Measurements from ENCODE around the gene EML6.

EML6 gene

DNA sequence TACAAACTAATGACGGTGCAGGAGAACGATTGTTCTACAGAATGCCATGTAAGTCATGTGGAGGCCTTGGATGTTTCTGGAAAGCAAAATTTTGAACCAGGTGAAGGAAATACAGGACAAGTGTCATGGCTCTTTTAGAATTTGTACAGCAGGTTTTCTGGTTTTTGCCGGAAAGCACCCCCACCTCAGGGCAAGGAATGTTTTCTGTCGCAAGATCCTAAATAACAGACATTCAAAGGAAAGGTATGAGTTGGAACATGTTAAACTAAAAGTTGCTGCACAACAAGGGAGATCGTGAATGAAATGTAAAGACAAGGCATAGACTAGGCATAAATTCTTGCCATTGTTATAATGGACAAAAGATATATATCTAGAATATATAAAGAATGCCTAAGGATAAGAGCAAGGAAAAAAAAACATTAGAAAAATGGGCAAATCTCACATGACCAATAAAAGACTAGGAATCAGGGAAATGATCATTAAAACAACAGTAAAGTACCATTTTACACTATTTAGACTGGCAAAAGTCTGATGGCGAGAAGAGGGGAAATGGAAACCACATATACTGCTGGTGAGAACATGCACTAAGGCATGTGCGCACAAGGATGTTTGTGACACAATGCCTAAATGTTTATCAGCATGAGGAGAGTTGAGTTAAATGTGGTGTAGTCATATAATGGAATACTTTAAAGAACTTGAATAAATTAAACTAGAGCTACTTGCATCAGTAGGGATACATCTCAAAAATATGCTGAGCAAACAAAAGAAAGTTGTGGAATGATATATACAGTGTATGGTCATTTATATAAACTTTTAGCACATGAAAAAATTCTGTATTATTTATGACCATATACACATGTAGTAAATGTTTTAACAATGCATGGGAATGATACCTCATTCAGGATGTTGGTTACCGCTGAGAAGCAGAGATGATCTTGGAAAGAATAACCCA lies 127.0 kb downstream of the EML6 start:
- TF ChIP-seq, protein P1, sequence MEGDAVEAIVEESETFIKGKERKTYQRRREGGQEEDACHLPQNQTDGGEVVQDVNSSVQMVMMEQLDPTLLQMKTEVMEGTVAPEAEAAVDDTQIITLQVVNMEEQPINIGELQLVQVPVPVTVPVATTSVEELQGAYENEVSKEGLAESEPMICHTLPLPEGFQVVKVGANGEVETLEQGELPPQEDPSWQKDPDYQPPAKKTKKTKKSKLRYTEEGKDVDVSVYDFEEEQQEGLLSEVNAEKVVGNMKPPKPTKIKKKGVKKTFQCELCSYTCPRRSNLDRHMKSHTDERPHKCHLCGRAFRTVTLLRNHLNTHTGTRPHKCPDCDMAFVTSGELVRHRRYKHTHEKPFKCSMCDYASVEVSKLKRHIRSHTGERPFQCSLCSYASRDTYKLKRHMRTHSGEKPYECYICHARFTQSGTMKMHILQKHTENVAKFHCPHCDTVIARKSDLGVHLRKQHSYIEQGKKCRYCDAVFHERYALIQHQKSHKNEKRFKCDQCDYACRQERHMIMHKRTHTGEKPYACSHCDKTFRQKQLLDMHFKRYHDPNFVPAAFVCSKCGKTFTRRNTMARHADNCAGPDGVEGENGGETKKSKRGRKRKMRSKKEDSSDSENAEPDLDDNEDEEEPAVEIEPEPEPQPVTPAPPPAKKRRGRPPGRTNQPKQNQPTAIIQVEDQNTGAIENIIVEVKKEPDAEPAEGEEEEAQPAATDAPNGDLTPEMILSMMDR (IDR thresholded peaks at IDR 0.05), result no peak
- Mint-ChIP-seq H3K27ac (no peak overlapping the region), H3K36me3 (ENCODE audit: low read depth) (no peaks in the 10 kb centered on the region), H3K9me3 (no peaks in the 10 kb centered on the region), H3K4me1 (no peaks in the 10 kb centered on the region), H3K4me3 (no peak overlapping the region), H3K27me3 (ENCODE audit: low read depth, poor library complexity) (peaks cover 6% of the 10 kb centered on the region)
- no peak for DNase-seq

DNA sequence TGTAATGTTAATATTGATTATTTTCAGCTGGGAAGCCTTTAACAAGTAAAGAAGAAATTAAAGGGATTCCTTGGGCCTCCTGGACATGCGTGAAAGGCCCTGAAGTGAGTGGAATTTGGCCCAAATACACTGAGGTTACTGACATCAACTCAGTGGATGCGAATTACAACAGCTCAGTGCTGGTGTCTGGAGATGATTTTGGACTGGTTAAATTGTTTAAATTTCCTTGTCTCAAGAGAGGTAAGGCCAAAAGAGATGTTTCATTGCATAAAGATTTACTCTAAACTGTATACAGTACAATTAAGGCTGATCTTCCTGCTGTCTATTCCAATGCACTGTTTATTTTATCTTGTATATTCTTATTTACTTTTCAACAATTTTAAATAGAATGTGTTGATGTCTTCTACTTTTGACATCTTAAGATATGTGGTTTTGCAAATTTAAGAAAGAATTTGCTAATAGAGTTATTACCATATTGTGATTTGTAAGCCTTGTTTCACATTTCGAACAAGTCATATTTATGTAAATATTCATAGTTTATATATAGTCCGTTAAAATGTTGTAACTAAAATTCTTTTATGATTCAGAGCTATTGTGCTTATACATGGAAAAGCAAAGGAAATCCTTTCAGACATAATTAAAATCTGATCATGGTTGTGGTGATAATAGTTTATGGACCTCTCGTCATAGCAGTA lies 130.3 kb downstream of the EML6 start:
- no peak for DNase-seq
- H3K27me3 Mint-ChIP-seq (ENCODE audit: low read depth, poor library complexity), result no peaks in the 10 kb centered on the region
- no peaks in the 10 kb centered on the region for H3K36me3 Mint-ChIP-seq (ENCODE audit: low read depth)
- TF ChIP-seq, protein P1 (IDR thresholded peaks at IDR 0.05), result no peak
- no peak overlapping the region for H3K4me3 Mint-ChIP-seq
- H3K9me3 Mint-ChIP-seq, result no peaks in the 10 kb centered on the region
- no peak overlapping the region for H3K27ac Mint-ChIP-seq
- no peaks in the 10 kb centered on the region for H3K4me1 Mint-ChIP-seq

DNA sequence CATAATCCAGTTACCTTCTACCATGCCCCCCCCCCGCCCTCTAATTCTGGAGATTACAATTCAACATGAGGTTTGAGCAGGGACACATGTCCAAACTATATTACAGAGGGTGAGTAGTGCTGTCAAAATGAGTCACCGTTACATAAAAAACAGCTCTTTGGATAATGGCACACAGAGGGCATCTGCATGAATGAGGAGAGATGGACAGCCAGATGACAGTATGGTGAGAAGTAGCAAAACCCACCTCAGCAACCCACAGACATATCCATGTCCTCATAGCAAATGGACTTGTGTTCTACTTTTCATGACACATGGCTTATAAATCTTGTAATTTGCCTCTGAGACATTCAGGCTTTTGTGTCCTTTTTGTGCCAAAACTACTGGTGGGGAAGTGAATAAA lies 132.0 kb downstream of the EML6 start:
- DNase-seq, result no peak
- no peaks in the 10 kb centered on the region for H3K4me1 Mint-ChIP-seq
- no peaks in the 10 kb centered on the region for H3K9me3 Mint-ChIP-seq
- H3K36me3 Mint-ChIP-seq (ENCODE audit: low read depth), result no peaks in the 10 kb centered on the region
- H3K27ac Mint-ChIP-seq, result no peak overlapping the region
- no peaks in the 10 kb centered on the region for H3K27me3 Mint-ChIP-seq (ENCODE audit: low read depth, poor library complexity)
- TF ChIP-seq, protein P1 (IDR thresholded peaks at IDR 0.05), result no peak
- no peak overlapping the region for H3K4me3 Mint-ChIP-seq

DNA sequence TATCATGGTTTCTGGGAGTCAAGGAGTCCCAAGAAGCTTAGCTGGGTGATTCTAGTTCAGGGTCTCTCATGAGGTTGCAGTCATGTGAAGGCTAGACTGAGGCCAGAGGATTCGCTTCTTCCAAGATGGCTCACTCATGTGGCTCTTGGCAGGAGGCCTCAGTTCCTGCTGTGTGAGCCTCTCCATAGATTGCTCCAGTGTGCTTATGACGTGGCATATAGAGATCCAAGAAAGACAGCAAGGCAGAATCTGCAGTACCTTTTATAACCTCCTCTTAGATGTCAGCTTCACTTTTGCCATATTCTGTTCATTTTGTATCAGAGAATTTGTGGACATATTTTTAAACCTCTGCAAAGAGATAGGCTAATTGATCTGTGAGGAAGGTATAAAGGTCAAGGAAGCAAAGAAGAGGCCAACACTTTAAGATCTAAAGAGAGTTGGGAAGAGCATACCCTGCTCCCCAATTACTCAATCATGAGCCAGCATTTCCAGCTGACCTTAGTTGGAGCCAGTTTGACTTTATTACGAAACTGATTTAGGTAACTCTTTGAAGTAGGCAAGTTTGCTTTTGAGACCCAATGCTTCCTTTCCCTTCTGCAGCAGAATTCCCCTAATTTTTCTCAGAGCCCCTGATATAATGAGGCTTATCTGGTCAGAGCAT lies 134.7 kb downstream of the EML6 start:
- no peaks in the 10 kb centered on the region for H3K36me3 Mint-ChIP-seq (ENCODE audit: low read depth)
- no peak for DNase-seq
- H3K9me3 Mint-ChIP-seq, result peaks cover 6% of the 10 kb centered on the region
- H3K4me3 Mint-ChIP-seq, result no peak overlapping the region
- TF ChIP-seq, protein P1 (IDR thresholded peaks at IDR 0.05), result no peak
- H3K27ac Mint-ChIP-seq, result no peak overlapping the region
- H3K27me3 Mint-ChIP-seq (ENCODE audit: low read depth, poor library complexity), result no peaks in the 10 kb centered on the region
- H3K4me1 Mint-ChIP-seq, result no peaks in the 10 kb centered on the region

DNA sequence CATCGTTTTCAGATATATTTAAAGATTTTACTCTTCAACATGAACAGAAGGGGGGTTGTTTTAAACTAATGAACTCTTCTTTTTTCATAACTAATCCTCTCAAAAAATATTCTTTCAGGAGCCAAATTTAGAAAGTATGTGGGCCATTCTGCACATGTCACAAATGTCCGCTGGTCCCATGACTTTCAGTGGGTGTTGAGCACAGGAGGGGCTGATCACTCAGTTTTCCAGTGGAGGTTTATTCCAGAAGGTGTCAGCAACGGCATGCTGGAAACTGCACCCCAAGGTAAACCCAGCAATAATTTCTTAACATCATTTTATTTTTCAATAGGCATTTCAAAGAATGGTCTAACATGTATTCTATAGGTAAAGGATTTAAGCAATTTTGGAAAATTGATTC lies 136.0 kb downstream of the EML6 start:
- TF ChIP-seq, protein P1 (IDR thresholded peaks at IDR 0.05), result no peak
- Mint-ChIP-seq H3K27ac (no peak overlapping the region), H3K4me3 (no peak overlapping the region), H3K9me3 (peaks cover 6% of the 10 kb centered on the region), H3K27me3 (ENCODE audit: low read depth, poor library complexity) (no peaks in the 10 kb centered on the region), H3K4me1 (no peaks in the 10 kb centered on the region), H3K36me3 (ENCODE audit: low read depth) (no peaks in the 10 kb centered on the region)
- DNase-seq, result no peak

Data from nephron progenitor cell (in vitro differentiated cells).